ENCODE measurements around the gene ASAH2B. TPM values are rescaled to one million over a fixed set of nuclear protein-coding genes. Genes with fewer than 3 reads are reported as not detected.

The ASAH2B gene
- total RNA-seq (2022; extraction: Qiagen RNA extraction; ENCODE audit: low read depth), result 3.0 to 4.3 TPM (median 3.6 TPM) in 5 replicates

DNA sequence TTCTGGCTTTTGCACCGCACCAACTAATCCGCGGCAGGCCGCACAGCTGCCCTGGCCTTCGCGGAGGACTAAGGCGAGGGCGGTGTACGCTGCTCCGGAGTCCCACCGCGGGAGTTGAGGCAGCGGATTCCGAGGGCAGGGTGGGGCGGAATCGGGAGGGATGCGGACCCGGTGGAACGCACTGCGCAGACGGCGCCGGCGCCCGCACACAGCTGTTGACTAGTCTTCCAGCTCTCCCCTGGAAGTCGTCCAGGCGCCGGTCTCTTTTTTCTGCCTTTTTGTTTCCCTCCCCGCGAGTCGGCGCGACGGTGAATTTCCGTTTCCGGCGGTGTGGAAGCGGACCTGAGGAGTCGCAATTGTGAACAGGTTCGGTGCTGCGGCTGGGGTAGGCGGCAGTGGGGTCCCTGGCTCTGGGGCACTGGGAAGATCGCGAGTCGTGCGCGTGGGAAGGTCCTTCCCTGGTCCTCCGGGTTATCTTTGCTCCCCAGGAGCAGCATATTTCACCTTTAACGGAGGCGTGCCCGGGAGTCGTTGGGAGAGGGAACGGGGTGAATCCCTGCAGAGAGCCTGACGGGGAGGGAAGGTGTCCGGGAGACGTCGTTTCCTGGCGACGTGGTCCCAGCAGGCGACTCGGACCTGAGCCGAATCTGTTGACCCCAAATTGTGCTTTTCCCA lies at the start of gene ASAH2B:
TSS of gene ASAH2B (plus strand) at position 319 of the 675 bp plus-strand sequence. CDS start 5,195 bp downstream, outside the sequence.

Other genes starting within 250 kb of the ASAH2B start
- gene SGMS1, start 116.0 kb upstream of the ASAH2B start, total RNA-seq (2022; extraction: Qiagen RNA extraction; ENCODE audit: low read depth), result 20.9 to 28.0 TPM (median 25.8 TPM) in 5 replicates
- 0.03 to 0.10 TPM (median 0.09 TPM) in 3 of 5 replicates, not detected in the others for gene A1CF, start 145.7 kb downstream of the ASAH2B start, total RNA-seq (2022; extraction: Qiagen RNA extraction; ENCODE audit: low read depth)